B cell (primary cell): Measurements from ENCODE around the gene CBLB. TPM values are rescaled to one million over a fixed set of nuclear protein-coding genes. Genes with fewer than 3 reads are reported as not detected.

Source experiments
- ATAC-seq: fragments of 200-7000 bp; cut with Tn5 transposase; one replicate; pipeline ENCODE4 v1.10.0; 2021; ENCODE audit warnings: low read depth, mild to moderate bottlenecking, moderate number of reproducible peaks, moderate library complexity
- CTCF ChIA-PET: fragments of 350-600 bp; sonication (Branson Sonifier 250); formaldehyde crosslinking; loops from one replicate; lab custom pipeline; 2021; ENCODE audit warnings: antibody characterized with exemption, inconsistent platforms; lab: Charles Lee
- POLR2A ChIA-PET: fragments of 350-600 bp; sonication (Branson Sonifier 250); formaldehyde crosslinking; loops from one replicate; lab custom pipeline; 2021; ENCODE audit warnings: antibody characterized with exemption; lab: Charles Lee
- DNase-seq: peaks from one replicate; pipeline ENCODE4 v3.0.0; 2013
- H2AFZ ChIP-seq: 2 replicates; pipeline ENCODE4 v1.6.1; 2012; ENCODE audit warnings: mild to moderate bottlenecking, low read depth, low read length; ENCODE audit not compliant: insufficient read depth, poor library complexity, severe bottlenecking
- H3K27ac ChIP-seq, 2 donors: 1 replicate in 1 of 2; 2 replicates in 1 of 2; pipeline ENCODE4 v1.5.1; 2012 to 2013; ENCODE audit warnings: low read length in 2 of 2, mild to moderate bottlenecking in 2 of 2, moderate library complexity in 1 of 2
- H3K27me3 ChIP-seq, 4 experiments: fragments of 200-600 bp in 1 of 4; sonication (generic) in 1 of 4; replicated peaks in 1 of 4; 1 replicate in 2 of 4; 2 replicates in 2 of 4; pipeline versions ENCODE4 v1.6.1 to v1.7.0; 2013 to 2016; ENCODE audit warnings: low read length in 3 of 4, mild to moderate bottlenecking in 2 of 4, mixed read lengths in 1 of 4, moderate library complexity in 1 of 4; ENCODE audit not compliant: insufficient read depth in 4 of 4, control insufficient read depth in 3 of 4; ENCODE audit errors: control extremely low read depth in 1 of 4
- H3K36me3 ChIP-seq, 2 experiments: replicated peaks in 1 of 2; 1 replicate in 1 of 2; 2 replicates in 1 of 2; pipeline versions ENCODE4 v1.6.1 to v1.7.1; 2013; ENCODE audit warnings: low read length in 1 of 2; ENCODE audit not compliant: insufficient read depth in 2 of 2, control insufficient read depth in 1 of 2; ENCODE audit errors: control extremely low read depth in 1 of 2, extremely low read depth in 1 of 2
- H3K4me1 ChIP-seq, 2 donors: fragments of 200-600 bp in 1 of 2; sonication (generic) in 1 of 2; 1 replicate in 1 of 2; 2 replicates in 1 of 2; pipeline versions ENCODE4 v1.5.1 to v1.6.1; 2013 to 2017; ENCODE audit warnings: low read length in 2 of 2; ENCODE audit not compliant: control insufficient read depth in 2 of 2, insufficient read depth in 2 of 2
- H3K4me2 ChIP-seq: replicated peaks from 2 replicates; pipeline ENCODE3; 2012; ENCODE audit warnings: mild to moderate bottlenecking, low read depth, low read length; ENCODE audit not compliant: poor library complexity, severe bottlenecking
- H3K4me3 ChIP-seq, 5 experiments: fragments of 200-600 bp in 1 of 5; sonication (generic) in 1 of 5; 1 replicate in 3 of 5; 2 replicates in 2 of 5; pipeline versions ENCODE4 v1.5.1 to v1.7.0; 2011 to 2016; ENCODE audit warnings: low read length in 4 of 5, mild to moderate bottlenecking in 4 of 5, low read depth in 2 of 5, control low read depth in 1 of 5, moderate library complexity in 1 of 5; ENCODE audit not compliant: insufficient read depth in 1 of 5; ENCODE audit errors: control extremely low read depth in 1 of 5, extremely low read depth in 1 of 5
- H3K79me2 ChIP-seq: fragments of 200-600 bp; sonication (generic); one replicate; pipeline ENCODE4 v1.6.0; 2016; ENCODE audit warnings: low read length; ENCODE audit not compliant: control insufficient read depth, insufficient read depth
- H3K9ac ChIP-seq: fragments of 200-600 bp; sonication (generic); 2 replicates; pipeline ENCODE4 v1.6.1; 2017; ENCODE audit warnings: mild to moderate bottlenecking, low read length, moderate library complexity
- H3K9me3 ChIP-seq, 3 donors: one replicate each; pipeline versions ENCODE4 v1.6.1 to v1.7.1; 2013; ENCODE audit warnings: low read length in 2 of 3; ENCODE audit not compliant: control insufficient read depth in 2 of 3, insufficient read depth in 1 of 3; ENCODE audit errors: control extremely low read depth in 1 of 3
- H4K20me1 ChIP-seq: 2 replicates; pipeline ENCODE4 v1.6.0; 2012; ENCODE audit warnings: mild to moderate bottlenecking, low read length; ENCODE audit not compliant: insufficient read depth, control insufficient read depth, poor library complexity, severe bottlenecking
- H3K27ac Mint-ChIP-seq: one replicate; pipeline ENCODE4 v1.8.0; 2021; ENCODE audit warnings: mixed read lengths
- H3K27me3 Mint-ChIP-seq: one replicate; pipeline ENCODE4 v1.8.0; 2021; ENCODE audit warnings: mixed read lengths
- H3K4me1 Mint-ChIP-seq: one replicate; pipeline ENCODE4 v1.8.0; 2021; ENCODE audit warnings: mixed read lengths
- H3K4me3 Mint-ChIP-seq: one replicate; pipeline ENCODE4 v1.8.0; 2021; ENCODE audit warnings: mixed read lengths
- H3K9me3 Mint-ChIP-seq: one replicate; pipeline ENCODE4 v1.8.0; 2022; ENCODE audit warnings: mixed read lengths; ENCODE audit not compliant: insufficient read depth
- CTCF ChIP-seq: fragments of 200-600 bp; IDR thresholded peaks from one replicate; pipeline ENCODE4 v1.8.0; 2022; ENCODE audit warnings: antibody characterized with exemption, mild to moderate bottlenecking
- EZH2 ChIP-seq: IDR thresholded peaks from 2 replicates; pipeline ENCODE4 v1.6.1; 2012; ENCODE audit warnings: borderline replicate concordance, low read depth, mild to moderate bottlenecking, moderate library complexity, low read length; ENCODE audit not compliant: insufficient read depth, poor library complexity, severe bottlenecking
- WGBS: methylation state at CpG from one replicate; pipeline ENCODE4 v1.1.5; 2013; ENCODE audit warnings: missing lambda C conversion rate; ENCODE audit not compliant: insufficient coverage; 5-methylcytosine and 5-hydroxymethylcytosine counted together
- intact Hi-C: fragments of 100-400 bp; cut with micrococcal nuclease; formaldehyde crosslinking; loops from one replicate; pipeline ENCODE4 v1.10.0; 2022
- polyA plus RNA-seq: library from polyadenylated mRNA; depleted of rRNA; stranded (reverse); fragments of >200 nt; gene quantifications from 2 replicates; pipeline ENCODE4 v1.2.3, GENCODE V29; 2012
- total RNA-seq, 2 donors: library from RNA; stranded (reverse); fragments of 120-200 nt in 1 of 2; gene quantifications; 1 replicate in 1 of 2; 2 replicates in 1 of 2; pipeline versions ENCODE4 v1.2.3 to v1.2.4, GENCODE V29; 2013 to 2022

Gene CBLB
- total and polyA plus RNA-seq, 2 donors (not counting 1 experiment from before 2014, with no cell fraction given) = 19.0 to 135 TPM

GRCh38 chr3:105790534-105790933, 78.3 kb downstream of the CBLB start:
- Histone ChIP-seq H3K27me3 (no peaks in the 10 kb centered on the region), H3K4me1 (peaks cover 0 to 11% of the 10 kb centered on the region in 2 donors), H3K27ac (no peak overlapping the region), H2AFZ (no peak overlapping the region), H3K4me3 (no peak overlapping the region), H3K9me3 (no peaks in the 10 kb centered on the region), H4K20me1 (peaks cover 4% of the 10 kb centered on the region), H3K4me2 (no peak overlapping the region), H3K36me3 (no peaks in the 10 kb centered on the region), H3K79me2 (peaks cover 86% of the 10 kb centered on the region), H3K9ac (no peak overlapping the region)
- DNase-seq (no peak), ATAC-seq (no peak)
- Mint-ChIP-seq H3K27ac (no peak overlapping the region), H3K9me3 (no peaks in the 10 kb centered on the region), H3K4me1 (peaks cover 35% of the 10 kb centered on the region), H3K27me3 (no peaks in the 10 kb centered on the region), H3K4me3 (no peak overlapping the region)
- POLR2A ChIA-PET = no interaction called here
- CTCF ChIA-PET = no interaction called here
- intact Hi-C loops = no loop called here
- TF ChIP-seq EZH2 (no peak), CTCF (no peak)
- 100% methylated on average over 1 of the region's 2 CpGs for WGBS

GRCh38 chr3:105788593-105788992, 80.2 kb downstream of the CBLB start:
- ATAC-seq (no peak), DNase-seq (no peak)
- H3K27me3 Mint-ChIP-seq = no peaks in the 10 kb centered on the region
- H3K9me3 ChIP-seq = no peaks in the 10 kb centered on the region
- no peak overlapping the region for H3K27ac Mint-ChIP-seq
- H3K36me3 ChIP-seq = no peaks in the 10 kb centered on the region
- H3K4me3 Mint-ChIP-seq = no peak overlapping the region
- WGBS = 92% methylated on average over 3 of the region's 3 CpGs
- POLR2A ChIA-PET = interaction anchor here (1.0 kb wide), 1 partner anchor 79 kb away, joined by 3 read pairs; no protein-coding TSS in a partner anchor
- no peak for TF ChIP-seq CTCF
- no peak for TF ChIP-seq EZH2
- no peak overlapping the region for H3K4me2 ChIP-seq
- H3K79me2 ChIP-seq = peaks cover 80% of the 10 kb centered on the region
- H4K20me1 ChIP-seq = peaks cover 3% of the 10 kb centered on the region
- no peak overlapping the region for H3K27ac ChIP-seq
- H3K4me3 ChIP-seq = no peak overlapping the region
- intact Hi-C loops = no loop called here
- no peak overlapping the region for H2AFZ ChIP-seq
- H3K27me3 ChIP-seq = no peaks in the 10 kb centered on the region
- no peaks in the 10 kb centered on the region for H3K9me3 Mint-ChIP-seq
- H3K9ac ChIP-seq = no peak overlapping the region
- CTCF ChIA-PET = no interaction called here
- H3K4me1 ChIP-seq = peaks cover 0 to 11% of the 10 kb centered on the region in 2 donors
- peaks cover 41% of the 10 kb centered on the region for H3K4me1 Mint-ChIP-seq
